Stomach smooth muscle (tissue), 2 donors: Measurements from ENCODE around the gene NMT1.

Source experiments
- H3K27ac ChIP-seq: one replicate; pipeline ENCODE4 v1.7.0; 2013; ENCODE audit warnings: mild to moderate bottlenecking, low read length, inconsistent platforms
- H3K27me3 ChIP-seq, 2 donors: one replicate each; pipeline ENCODE4 v1.7.0; 2013; ENCODE audit warnings: low read length in 2 of 2; ENCODE audit not compliant: insufficient read depth in 2 of 2, control insufficient read depth in 1 of 2
- H3K36me3 ChIP-seq, 2 donors: one replicate each; pipeline ENCODE4 v1.7.0; 2013; ENCODE audit warnings: low read length in 2 of 2; ENCODE audit not compliant: control insufficient read depth in 2 of 2, insufficient read depth in 2 of 2
- H3K4me1 ChIP-seq: one replicate; pipeline ENCODE4 v1.7.0; 2013; ENCODE audit warnings: low read length; ENCODE audit not compliant: control insufficient read depth, insufficient read depth
- H3K4me3 ChIP-seq, 2 donors: one replicate each; pipeline ENCODE4 v1.7.0; 2013; ENCODE audit warnings: low read length in 2 of 2
- H3K9ac ChIP-seq, 2 donors: one replicate each; pipeline ENCODE4 v1.7.0; 2013; ENCODE audit warnings: low read length in 2 of 2, mild to moderate bottlenecking in 1 of 2
- H3K9me3 ChIP-seq, 2 donors: one replicate each; pipeline ENCODE4 v1.7.0; 2013; ENCODE audit warnings: low read length in 2 of 2; ENCODE audit not compliant: control insufficient read depth in 2 of 2
- donor health status: healthy.
- donor health status: Pancreatic carcinoma.

The NMT1 gene

GRCh38 chr17:45129940-45130680 lies 69.0 kb downstream of the NMT1 start:
- Histone ChIP-seq H3K27ac (peak overlapping the region; percentile 18), H3K36me3 (no peaks in the 10 kb centered on the region), H3K9me3 (no peaks in the 10 kb centered on the region), H3K27me3 (no peaks in the 10 kb centered on the region), H3K4me3 (no peak overlapping the region), H3K4me1 (peaks cover 51% of the 10 kb centered on the region), H3K9ac (no peak overlapping the region)

- Histone ChIP-seq H3K9ac (peak overlapping the region in 1 of 2 donors; percentile 68), H3K4me3 (peak overlapping the region; percentile 40 to 85), H3K9me3 (no peaks in the 10 kb centered on the region), H3K27ac (peak overlapping the region; percentile 62), H3K36me3 (no peaks in the 10 kb centered on the region), H3K27me3 (no peaks in the 10 kb centered on the region), H3K4me1 (peaks cover 57% of the 10 kb centered on the region)
These were observed 69.8 kb downstream of the NMT1 start for GRCh38 chr17:45130681-45131615.

- Histone ChIP-seq H3K36me3 (no peaks in the 10 kb centered on the region), H3K4me3 (peak overlapping the region; percentile 40 to 85), H3K9me3 (no peaks in the 10 kb centered on the region), H3K27me3 (no peaks in the 10 kb centered on the region), H3K9ac (peak overlapping the region; percentile 53 to 68), H3K4me1 (peaks cover 65% of the 10 kb centered on the region), H3K27ac (peak overlapping the region; percentile 62)
These were observed 70.7 kb downstream of the NMT1 start for GRCh38 chr17:45131616-45132319.

- peak within 1 kb of the TSS; percentile 99 for H3K27ac ChIP-seq
- peak within 1 kb of the TSS; percentile 81 to 91 for H3K4me3 ChIP-seq
- H3K9ac ChIP-seq = peak within 1 kb of the TSS; percentile 89 to 90
- H3K9me3 ChIP-seq = no peaks in the 10 kb centered on the region
- peaks cover 66% of the 10 kb centered on the region for H3K4me1 ChIP-seq
- no peaks in the 10 kb centered on the region for H3K36me3 ChIP-seq
- H3K27me3 ChIP-seq = no peaks in the 10 kb centered on the region
These were observed 71.1 kb downstream of the NMT1 start, which contains the start of gene PLCD3 for GRCh38 chr17:45132320-45132571. TSS of gene PLCD3 (minus strand) at chr17:45132515. CDS start at chr17:45132410, 105 bp downstream.

GRCh38 chr17:45132572-45133463 lies 71.7 kb downstream of the NMT1 start:
- Histone ChIP-seq H3K4me1 (peaks cover 61% of the 10 kb centered on the region), H3K36me3 (no peaks in the 10 kb centered on the region), H3K9ac (peak overlapping the region; percentile 89 to 90), H3K9me3 (no peaks in the 10 kb centered on the region), H3K4me3 (peak overlapping the region; percentile 81 to 91), H3K27me3 (no peaks in the 10 kb centered on the region), H3K27ac (peak overlapping the region; percentile 99)

- Histone ChIP-seq H3K27ac (peak within 1 kb of the TSS; percentile 86), H3K9me3 (no peaks in the 10 kb centered on the region), H3K36me3 (peaks cover 3% of the 10 kb centered on the region in 2 donors), H3K4me1 (peaks cover 39% of the 10 kb centered on the region), H3K9ac (peak within 1 kb of the TSS; percentile 78 to 94), H3K27me3 (no peaks in the 10 kb centered on the region), H3K4me3 (peak within 1 kb of the TSS; percentile 56 to 94)
These were observed 74.3 kb downstream of the NMT1 start, which contains the start of gene ACBD4 for GRCh38 chr17:45135192-45135977. TSS of gene ACBD4 (plus strand) at chr17:45135687. CDS start at chr17:45136145, 458 bp downstream.

GRCh38 chr17:45135978-45136791 lies 75.1 kb downstream of the NMT1 start:
- H3K27ac ChIP-seq = peak overlapping the region; percentile 86

GRCh38 chr17:45136846-45137560 lies 75.9 kb downstream of the NMT1 start:
- Histone ChIP-seq H3K27me3 (no peaks in the 10 kb centered on the region), H3K9ac (peak overlapping the region; percentile 78 to 94), H3K36me3 (peaks cover 3% of the 10 kb centered on the region in 2 donors), H3K4me3 (no peak overlapping the region), H3K27ac (peak overlapping the region; percentile 86), H3K4me1 (peaks cover 24% of the 10 kb centered on the region), H3K9me3 (no peaks in the 10 kb centered on the region)

More at GRCh38 chr17:45135978-45136791, 75.1 kb downstream of the NMT1 start:
- no peaks in the 10 kb centered on the region for H3K27me3 ChIP-seq
- peak overlapping the region; percentile 78 to 94 for H3K9ac ChIP-seq
- no peaks in the 10 kb centered on the region for H3K9me3 ChIP-seq
- H3K4me1 ChIP-seq = peaks cover 32% of the 10 kb centered on the region
- H3K36me3 ChIP-seq = peaks cover 3% of the 10 kb centered on the region in 2 donors
- peak overlapping the region; percentile 56 to 94 for H3K4me3 ChIP-seq
